Gastrocnemius medialis (tissue), 4 donors: ENCODE results near the gene CD82. TPM values are rescaled to one million over a fixed set of nuclear protein-coding genes. Genes with fewer than 3 reads are reported as not detected.

Experiments used
- ATAC-seq, 2 donors: fragments of 150-250 bp; one replicate each; pipeline ENCODE4 v1.9.1; 2016
- DNase-seq, 2 donors: peaks; one replicate each; pipeline ENCODE4 v3.0.0-alpha.2; 2019
- H3K27ac ChIP-seq, 4 donors: fragments of 200-600 bp; sonication (generic); 1 replicate in 1 of 4; 2 replicates in 3 of 4; pipeline ENCODE4 v1.5.1; 2016 to 2018; ENCODE audit warnings: mild to moderate bottlenecking in 2 of 4, moderate library complexity in 1 of 4
- H3K27me3 ChIP-seq, 3 donors: fragments of 200-600 bp; sonication (generic) in 2 of 3; 1 replicate in 1 of 3; 2 replicates in 2 of 3; pipeline versions ENCODE4 v1.5.1 to v1.6.0; 2016 to 2019; ENCODE audit warnings: mild to moderate bottlenecking in 1 of 3, moderate library complexity in 1 of 3
- H3K36me3 ChIP-seq, 2 donors: fragments of 200-600 bp; sonication (generic) in 1 of 2; one replicate each; pipeline ENCODE4 v1.5.1; 2017 to 2018
- H3K4me1 ChIP-seq, 2 donors: fragments of 200-600 bp; sonication (generic) in 1 of 2; one replicate each; pipeline ENCODE4 v1.5.1; 2016 to 2017; ENCODE audit warnings: mild to moderate bottlenecking in 2 of 2
- H3K4me3 ChIP-seq, 4 donors: fragments of 200-600 bp; sonication (generic) in 3 of 4; 1 replicate in 1 of 4; 2 replicates in 3 of 4; pipeline ENCODE4 v1.5.1; 2016 to 2019; ENCODE audit warnings: mild to moderate bottlenecking in 2 of 4
- H3K9me3 ChIP-seq, 3 donors: fragments of 200-600 bp; sonication (generic) in 2 of 3; 1 replicate in 1 of 3; 2 replicates in 2 of 3; pipeline ENCODE4 v1.5.1; 2016 to 2019
- CTCF ChIP-seq, 5 experiments: fragments of 450-650 bp in 3 of 5; fragments of 200-600 bp in 2 of 5; sonication (generic) in 2 of 5; IDR thresholded peaks in 4 of 5; conservative IDR thresholded peaks in 1 of 5; 1 replicate in 4 of 5; 2 replicates in 1 of 5; pipeline ENCODE4 v1.5.1; 2016 to 2019; ENCODE audit warnings: antibody characterized with exemption in 5 of 5, mild to moderate bottlenecking in 3 of 5, moderate library complexity in 3 of 5
- POLR2A ChIP-seq, 2 donors: fragments of 450-650 bp; IDR thresholded peaks; one replicate each; pipeline ENCODE4 v1.6.1; 2017; ENCODE audit warnings: antibody characterized with exemption in 2 of 2, mild to moderate bottlenecking in 2 of 2, moderate library complexity in 2 of 2
- in situ Hi-C, 4 donors: fragments of 200-750 bp; cut with MboI; loops; one replicate each; pipeline versions ENCODE4 v1.15.0 to v1.8.0; 2017; ENCODE audit warnings: low sequenced_read_pairs in 4 of 4
- intact Hi-C: fragments of 100-400 bp; cut with DNase I; formaldehyde crosslinking; loops from one replicate; pipeline ENCODE4 v1.15.1; 2023; ENCODE audit warnings: low total_unique reads
- total RNA-seq, 4 donors: library from RNA; depleted of rRNA; stranded (reverse); fragments of >200 nt; gene quantifications; one replicate each; pipeline versions ENCODE4 v1.1.0 to v1.2.3, GENCODE V29; 2016

The CD82 gene
- total RNA-seq, 4 donors from 2014 or later, result 4.5 to 17.5 (median 13.5) TPM

- H3K9me3 ChIP-seq, result no peaks in the 10 kb centered on the region
- DNase-seq (no peak), ATAC-seq (no peak)
- intact Hi-C loops (no loop called here), in situ Hi-C loops (no loop called here)
- H3K36me3 ChIP-seq, result no peaks in the 10 kb centered on the region
- no peaks in the 10 kb centered on the region for H3K27me3 ChIP-seq
- TF ChIP-seq POLR2A (IDR thresholded peaks at IDR 0.05), result no peak
- no peak for TF ChIP-seq CTCF (IDR thresholded peaks at IDR 0.05 in 4 of 5, conservative IDR thresholded peaks at IDR 0.05 in 1 of 5)
- H3K4me3 ChIP-seq, result no peak overlapping the region
- peaks cover 0 to 13% of the 10 kb centered on the region in 2 donors for H3K4me1 ChIP-seq
- no peak overlapping the region for H3K27ac ChIP-seq
These were observed 11.2 kb downstream of the CD82 start for GRCh38 chr11:44576656-44577055.

DNA sequence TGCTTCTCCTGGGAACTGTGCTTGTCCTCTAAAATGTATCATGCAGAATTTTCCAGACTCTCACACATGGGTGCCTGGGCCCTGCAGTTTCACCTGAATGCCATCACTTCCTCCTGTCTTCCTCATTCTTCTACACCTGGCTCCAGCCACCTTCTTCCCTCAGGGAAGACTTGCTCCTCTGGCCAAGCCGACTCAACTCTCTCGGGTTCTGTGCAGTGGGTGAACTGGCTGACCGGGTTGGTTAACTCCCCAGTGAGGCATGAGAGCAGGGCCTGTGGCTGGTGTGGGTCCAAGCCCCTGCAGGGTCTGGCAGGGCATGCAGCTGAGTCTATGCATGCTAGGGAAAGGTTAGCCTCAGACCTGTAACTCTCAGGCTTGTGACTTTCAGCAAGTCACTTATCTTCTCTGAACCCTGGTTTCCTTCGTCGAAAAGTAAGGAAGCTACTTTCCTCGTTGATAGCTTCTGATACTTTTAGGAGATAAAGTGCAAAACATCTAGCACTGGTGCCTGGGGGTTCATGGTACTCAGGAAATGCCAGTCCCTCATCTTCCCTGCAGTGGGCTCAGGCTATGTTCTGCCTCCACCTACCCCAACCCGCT lies 11.9 kb downstream of the CD82 start:
- Histone ChIP-seq H3K36me3 (no peaks in the 10 kb centered on the region), H3K4me3 (no peak overlapping the region), H3K27ac (no peak overlapping the region), H3K9me3 (no peaks in the 10 kb centered on the region), H3K27me3 (no peaks in the 10 kb centered on the region), H3K4me1 (peaks cover 0 to 15% of the 10 kb centered on the region in 2 donors)
- ATAC-seq (no peak), DNase-seq (no peak)
- TF ChIP-seq POLR2A (IDR thresholded peaks at IDR 0.05) (no peak), CTCF (IDR thresholded peaks at IDR 0.05 in 4 of 5, conservative IDR thresholded peaks at IDR 0.05 in 1 of 5) (no peak)
- in situ Hi-C loops, result no loop called here
- intact Hi-C loops, result no loop called here

- in situ Hi-C loops, result no loop called here
- peak overlapping the region in 2 of 4 donors; percentile 10 to 33 for H3K27ac ChIP-seq
- no peaks in the 10 kb centered on the region for H3K27me3 ChIP-seq
These were observed 12.8 kb downstream of the CD82 start for GRCh38 chr11:44578279-44578678.

GRCh38 chr11:44579302-44579761 lies 13.9 kb downstream of the CD82 start:
- Histone ChIP-seq H3K4me3 (no peak overlapping the region), H3K9me3 (no peaks in the 10 kb centered on the region), H3K27me3 (no peaks in the 10 kb centered on the region), H3K36me3 (no peaks in the 10 kb centered on the region), H3K4me1 (peaks cover 2 to 22% of the 10 kb centered on the region in 2 donors), H3K27ac (peak overlapping the region in 2 of 4 donors; percentile 4 to 33)
- no peak for TF ChIP-seq CTCF (IDR thresholded peaks at IDR 0.05 in 4 of 5, conservative IDR thresholded peaks at IDR 0.05 in 1 of 5)
- intact Hi-C loops (no loop called here), in situ Hi-C loops (no loop called here)
- DNase-seq (no peak), ATAC-seq (no peak)

More at GRCh38 chr11:44578279-44578678, 12.8 kb downstream of the CD82 start:
- DNase-seq (no peak), ATAC-seq (no peak)
- Histone ChIP-seq H3K36me3 (no peaks in the 10 kb centered on the region), H3K4me1 (peaks cover 0 to 15% of the 10 kb centered on the region in 2 donors), H3K9me3 (no peaks in the 10 kb centered on the region), H3K4me3 (no peak overlapping the region)
- intact Hi-C loops, result no loop called here
- TF ChIP-seq CTCF (IDR thresholded peaks at IDR 0.05 in 4 of 5, conservative IDR thresholded peaks at IDR 0.05 in 1 of 5), result no peak
- no peak for TF ChIP-seq POLR2A (IDR thresholded peaks at IDR 0.05)

DNA sequence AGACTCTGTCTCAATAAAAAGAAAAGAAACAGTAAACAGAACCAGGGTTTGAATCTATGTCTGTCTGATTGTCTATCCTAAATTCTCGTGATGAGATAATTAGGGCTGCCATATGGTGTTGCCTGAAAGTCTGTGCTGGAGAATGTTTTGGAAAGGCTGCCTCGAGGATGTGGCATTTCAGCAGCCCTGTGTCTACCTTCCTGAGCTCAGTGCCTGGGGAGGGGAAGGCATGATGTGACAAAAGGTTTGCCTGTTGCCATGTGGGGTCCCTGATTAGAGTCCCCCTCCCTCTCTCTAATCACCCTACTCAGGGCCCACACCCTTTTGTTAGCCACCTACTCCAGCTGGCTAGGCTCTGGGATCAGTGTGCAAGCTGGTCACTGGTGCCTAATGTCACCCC lies 15.2 kb downstream of the CD82 start:
- no peak for ATAC-seq
- no peaks in the 10 kb centered on the region for H3K9me3 ChIP-seq
- in situ Hi-C loops (no loop called here), intact Hi-C loops (no loop called here)
- TF ChIP-seq CTCF (IDR thresholded peaks at IDR 0.05 in 4 of 5, conservative IDR thresholded peaks at IDR 0.05 in 1 of 5), result no peak
- TF ChIP-seq POLR2A (IDR thresholded peaks at IDR 0.05), result no peak
- H3K27me3 ChIP-seq, result no peaks in the 10 kb centered on the region
- H3K4me1 ChIP-seq, result peaks cover 10 to 23% of the 10 kb centered on the region in 2 donors
- H3K4me3 ChIP-seq, result no peak overlapping the region
- no peak for DNase-seq
- H3K36me3 ChIP-seq, result no peaks in the 10 kb centered on the region
- H3K27ac ChIP-seq, result no peak overlapping the region
